ENCODE results near the gene IARS1.

The IARS1 gene

GRCh38 chr9:92295240-92295790 lies 1.8 kb upstream of the IARS1 start:
- H3K4me3 ChIP-seq (ENCODE audit: low read depth in 1 of 2, low read length in 2 of 2), result peak overlapping the region in 1 of 2 experiments; percentile 85; a peak in 1 of 4 replicates
- H2AFZ ChIP-seq (ENCODE audit: low read depth, low read length), result no peak overlapping the region
- H3K9me3 ChIP-seq (ENCODE audit: insufficient read depth, low read length, severe bottlenecking), result no peaks in the 10 kb centered on the region
- no peak for ATAC-seq (ENCODE audit: insufficient read depth, low read depth)
- H3K9ac ChIP-seq (ENCODE audit: low read depth, low read length), result peak overlapping the region; percentile 77
- TF ChIP-seq EZH2 (IDR thresholded peaks at IDR 0.05; ENCODE audit: borderline replicate concordance, low read depth, low read length, severe bottlenecking) (no peak), CTCF (IDR thresholded peaks at IDR 0.05; ENCODE audit: borderline replicate concordance, extremely low read depth, low read length, poor library complexity, severe bottlenecking) (no peak)
- DNase-seq, result no peak
- peak overlapping the region; percentile 82 for H3K27ac ChIP-seq (ENCODE audit: low read length)
- H3K79me2 ChIP-seq (ENCODE audit: insufficient read depth, low read length), result peaks cover 46% of the 10 kb centered on the region
- peaks cover 54% of the 10 kb centered on the region for H3K36me3 ChIP-seq (ENCODE audit: insufficient read depth, low read length)
- peaks cover 45% of the 10 kb centered on the region for H3K4me1 ChIP-seq (ENCODE audit: insufficient read depth, low read length)
- H3K4me2 ChIP-seq (ENCODE audit: insufficient read depth, low read length), result peak overlapping the region; percentile 88; the same call in 1 of the 2 replicates
- no peaks in the 10 kb centered on the region for H3K27me3 ChIP-seq (ENCODE audit: insufficient read depth, low read length, poor library complexity)
- peaks cover 16% of the 10 kb centered on the region; the same call in 1 of the 2 replicates for H4K20me1 ChIP-seq (ENCODE audit: insufficient read depth, low read length)

GRCh38 chr9:92294297-92294676 lies 790 bp upstream of the IARS1 start:
- no peak for TF ChIP-seq EZH2 (IDR thresholded peaks at IDR 0.05; ENCODE audit: borderline replicate concordance, low read depth, low read length, severe bottlenecking)
- no peak for TF ChIP-seq CTCF (IDR thresholded peaks at IDR 0.05; ENCODE audit: borderline replicate concordance, extremely low read depth, low read length, poor library complexity, severe bottlenecking)
- Histone ChIP-seq H3K36me3 (ENCODE audit: insufficient read depth, low read length) (peaks cover 55% of the 10 kb centered on the region), H4K20me1 (ENCODE audit: insufficient read depth, low read length) (peaks cover 26% of the 10 kb centered on the region; the same call in 1 of the 2 replicates), H3K27ac (ENCODE audit: low read length) (peak overlapping the region; percentile 82), H3K4me1 (ENCODE audit: insufficient read depth, low read length) (peaks cover 53% of the 10 kb centered on the region), H3K4me3 (ENCODE audit: low read depth in 1 of 2, low read length in 2 of 2) (peak overlapping the region; percentile 61 to 85), H3K9me3 (ENCODE audit: insufficient read depth, low read length, severe bottlenecking) (no peaks in the 10 kb centered on the region), H3K9ac (ENCODE audit: low read depth, low read length) (peak overlapping the region; percentile 77), H3K4me2 (ENCODE audit: insufficient read depth, low read length) (peak overlapping the region; percentile 88), H3K79me2 (ENCODE audit: insufficient read depth, low read length) (peaks cover 57% of the 10 kb centered on the region), H3K27me3 (ENCODE audit: insufficient read depth, low read length, poor library complexity) (no peaks in the 10 kb centered on the region), H2AFZ (ENCODE audit: low read depth, low read length) (peak overlapping the region; percentile 77)
- DNase-seq, result peak; percentile 19
- ATAC-seq (ENCODE audit: insufficient read depth, low read depth), result peak; percentile 13; the same call in 2 of the 3 replicates

- H3K27me3 ChIP-seq (ENCODE audit: insufficient read depth, low read length, poor library complexity), result no peaks in the 10 kb centered on the region
- peaks cover 58% of the 10 kb centered on the region for H3K36me3 ChIP-seq (ENCODE audit: insufficient read depth, low read length)
- peaks cover 69% of the 10 kb centered on the region for H3K79me2 ChIP-seq (ENCODE audit: insufficient read depth, low read length)
- TF ChIP-seq CTCF (IDR thresholded peaks at IDR 0.05; ENCODE audit: borderline replicate concordance, extremely low read depth, low read length, poor library complexity, severe bottlenecking), result no peak
- no peak for TF ChIP-seq EZH2 (IDR thresholded peaks at IDR 0.05; ENCODE audit: borderline replicate concordance, low read depth, low read length, severe bottlenecking)
- no peak for DNase-seq
- peaks cover 53% of the 10 kb centered on the region for H3K4me1 ChIP-seq (ENCODE audit: insufficient read depth, low read length)
- H3K4me2 ChIP-seq (ENCODE audit: insufficient read depth, low read length), result peak overlapping the region; percentile 82
- no peaks in the 10 kb centered on the region for H3K9me3 ChIP-seq (ENCODE audit: insufficient read depth, low read length, severe bottlenecking)
- peaks cover 34% of the 10 kb centered on the region; the same call in 1 of the 2 replicates for H4K20me1 ChIP-seq (ENCODE audit: insufficient read depth, low read length)
- peak overlapping the region; percentile 85 to 87 for H3K4me3 ChIP-seq (ENCODE audit: low read depth in 1 of 2, low read length in 2 of 2)
- peak overlapping the region; percentile 93 for H3K27ac ChIP-seq (ENCODE audit: low read length)
- no peak for ATAC-seq (ENCODE audit: insufficient read depth, low read depth)
- peak overlapping the region; percentile 77 for H3K9ac ChIP-seq (ENCODE audit: low read depth, low read length)
- peak overlapping the region; percentile 77 for H2AFZ ChIP-seq (ENCODE audit: low read depth, low read length)
Measured at GRCh38 chr9:92293075-92293354, 482 bp downstream of the IARS1 start.
